B cell (primary cell): Measurements from ENCODE around the gene NOXO1.

Experiments used
- EZH2 ChIP-seq: IDR thresholded peaks from 2 replicates; pipeline ENCODE4 v1.6.1; 2012; ENCODE audit warnings: borderline replicate concordance, low read depth, mild to moderate bottlenecking, moderate library complexity, low read length; ENCODE audit not compliant: insufficient read depth, poor library complexity, severe bottlenecking
- TF ChIP-seq, protein P1 (sequence below): fragments of 200-600 bp; IDR thresholded peaks from one replicate; pipeline ENCODE4 v1.8.0; 2022; ENCODE audit warnings: antibody characterized with exemption, mild to moderate bottlenecking

- TF ChIP-seq, protein P1, sequence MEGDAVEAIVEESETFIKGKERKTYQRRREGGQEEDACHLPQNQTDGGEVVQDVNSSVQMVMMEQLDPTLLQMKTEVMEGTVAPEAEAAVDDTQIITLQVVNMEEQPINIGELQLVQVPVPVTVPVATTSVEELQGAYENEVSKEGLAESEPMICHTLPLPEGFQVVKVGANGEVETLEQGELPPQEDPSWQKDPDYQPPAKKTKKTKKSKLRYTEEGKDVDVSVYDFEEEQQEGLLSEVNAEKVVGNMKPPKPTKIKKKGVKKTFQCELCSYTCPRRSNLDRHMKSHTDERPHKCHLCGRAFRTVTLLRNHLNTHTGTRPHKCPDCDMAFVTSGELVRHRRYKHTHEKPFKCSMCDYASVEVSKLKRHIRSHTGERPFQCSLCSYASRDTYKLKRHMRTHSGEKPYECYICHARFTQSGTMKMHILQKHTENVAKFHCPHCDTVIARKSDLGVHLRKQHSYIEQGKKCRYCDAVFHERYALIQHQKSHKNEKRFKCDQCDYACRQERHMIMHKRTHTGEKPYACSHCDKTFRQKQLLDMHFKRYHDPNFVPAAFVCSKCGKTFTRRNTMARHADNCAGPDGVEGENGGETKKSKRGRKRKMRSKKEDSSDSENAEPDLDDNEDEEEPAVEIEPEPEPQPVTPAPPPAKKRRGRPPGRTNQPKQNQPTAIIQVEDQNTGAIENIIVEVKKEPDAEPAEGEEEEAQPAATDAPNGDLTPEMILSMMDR, result no peak
- no peak for TF ChIP-seq EZH2
Observed at GRCh38 chr16:1989209-1990100, 8.2 kb upstream of the NOXO1 start, which contains the start of gene SYNGR3.
